Thyroid gland (tissue), 4 donors: ENCODE data around the gene ADAM22. TPM values are rescaled to one million over a fixed set of nuclear protein-coding genes. Genes with fewer than 3 reads are reported as not detected.
A peak's percentile ranks its signal among the peaks of the same experiment; 100 is the strongest.

Source experiments
- DNase-seq, 2 donors: peaks; one replicate each; pipeline ENCODE4 v3.0.0-alpha.2; 2019
- H3K27ac ChIP-seq, 3 donors: fragments of 200-600 bp; sonication (generic); 1 replicate in 2 of 3; 2 replicates in 1 of 3; pipeline ENCODE4 v1.5.1; 2016 to 2019; ENCODE audit warnings: mild to moderate bottlenecking in 1 of 3, moderate library complexity in 1 of 3
- H3K27me3 ChIP-seq: fragments of 200-600 bp; sonication (generic); one replicate; pipeline ENCODE4 v1.5.1; 2019
- H3K36me3 ChIP-seq, 2 donors: fragments of 200-600 bp; sonication (generic); one replicate each; pipeline ENCODE4 v1.5.1; 2016 to 2019
- H3K4me1 ChIP-seq, 2 donors: fragments of 200-600 bp; sonication (generic); one replicate each; pipeline ENCODE4 v1.5.1; 2017 to 2019
- H3K4me3 ChIP-seq, 3 donors: fragments of 200-600 bp; sonication (generic); replicated peaks in 1 of 3; 1 replicate in 2 of 3; 2 replicates in 1 of 3; pipeline ENCODE4 v1.5.1; 2016; ENCODE audit warnings: mild to moderate bottlenecking in 1 of 3
- H3K9me3 ChIP-seq: fragments of 200-600 bp; sonication (generic); one replicate; pipeline ENCODE4 v1.5.1; 2017
- CTCF ChIP-seq, 6 experiments: fragments of 200-600 bp in 3 of 6; fragments of 450-650 bp in 3 of 6; sonication (generic) in 3 of 6; IDR thresholded peaks; one replicate each; pipeline ENCODE4 v1.5.1; 2016 to 2019; ENCODE audit warnings: antibody characterized with exemption in 6 of 6, mild to moderate bottlenecking in 2 of 6, inconsistent platforms in 1 of 6, moderate library complexity in 1 of 6
- POLR2A ChIP-seq, 2 donors: fragments of 450-650 bp; IDR thresholded peaks; one replicate each; pipeline ENCODE4 v1.6.1; 2017; ENCODE audit warnings: antibody characterized with exemption in 2 of 2, mild to moderate bottlenecking in 2 of 2, moderate library complexity in 1 of 2
- WGBS, 2 donors: methylation state at CpG; one replicate each; pipeline ENCODE4 v1.1.5; 2017; 5-methylcytosine and 5-hydroxymethylcytosine counted together
- intact Hi-C: fragments of 100-400 bp; cut with DNase I; formaldehyde crosslinking; loops from one replicate; pipeline ENCODE4 v1.15.1; 2023
- total RNA-seq, 4 donors: library from RNA; depleted of rRNA; stranded (reverse); fragments of >200 nt; gene quantifications; one replicate each; pipeline ENCODE4 v1.2.3, GENCODE V29; 2016

The ADAM22 gene
- total RNA-seq, 4 donors from 2014 or later = 13.0 to 25.0 (median 17.1) TPM

- H3K9me3 ChIP-seq = no peaks in the 10 kb centered on the region
- DNase-seq = no peak
Observed at GRCh38 chr7:88111140-88111743, 177.2 kb downstream of the ADAM22 start.

GRCh38 chr7:88111954-88112471 is 178.0 kb downstream of the ADAM22 start:
- DNase-seq = no peak
- Histone ChIP-seq H3K27me3 (no peaks in the 10 kb centered on the region), H3K36me3 (no peaks in the 10 kb centered on the region), H3K9me3 (no peaks in the 10 kb centered on the region), H3K4me3 (no peak overlapping the region), H3K4me1 (peaks cover 2 to 6% of the 10 kb centered on the region in 2 donors), H3K27ac (no peak overlapping the region)
- TF ChIP-seq CTCF (IDR thresholded peaks at IDR 0.05) (no peak), POLR2A (IDR thresholded peaks at IDR 0.05) (no peak)
- intact Hi-C loops = no loop called here
- 52 to 53% methylated on average over 2 of the region's 2 CpGs for WGBS, 2 donors

More at GRCh38 chr7:88111140-88111743, 177.2 kb downstream of the ADAM22 start:
- Histone ChIP-seq H3K36me3 (no peaks in the 10 kb centered on the region), H3K4me1 (peaks cover 0 to 1% of the 10 kb centered on the region in 2 donors), H3K27me3 (no peaks in the 10 kb centered on the region), H3K27ac (no peak overlapping the region), H3K4me3 (no peak overlapping the region)
- intact Hi-C loops = no loop called here
- TF ChIP-seq POLR2A (IDR thresholded peaks at IDR 0.05) (no peak), CTCF (IDR thresholded peaks at IDR 0.05) (peak in 5 of 6 experiments; percentile 16 to 76 (median 61))
- WGBS, 2 donors = 26 to 28% methylated on average over 4 of the region's 4 CpGs

GRCh38 chr7:88115258-88115796 is 181.3 kb downstream of the ADAM22 start:
- no peak for TF ChIP-seq CTCF (IDR thresholded peaks at IDR 0.05)
- no peak for TF ChIP-seq POLR2A (IDR thresholded peaks at IDR 0.05)
- no peak overlapping the region for H3K27ac ChIP-seq
- intact Hi-C loops = no loop called here

GRCh38 chr7:88115816-88116215 is 181.8 kb downstream of the ADAM22 start:
- intact Hi-C loops = no loop called here
- Histone ChIP-seq H3K36me3 (no peaks in the 10 kb centered on the region), H3K4me1 (peaks cover 2 to 6% of the 10 kb centered on the region in 2 donors), H3K27me3 (no peaks in the 10 kb centered on the region), H3K4me3 (no peak overlapping the region), H3K9me3 (no peaks in the 10 kb centered on the region), H3K27ac (no peak overlapping the region)
- DNase-seq = no peak
- WGBS, 2 donors = 84 to 93% methylated on average over 2 of the region's 2 CpGs
- TF ChIP-seq CTCF (IDR thresholded peaks at IDR 0.05) (no peak), POLR2A (IDR thresholded peaks at IDR 0.05) (no peak)

More at GRCh38 chr7:88115258-88115796, 181.3 kb downstream of the ADAM22 start:
- Histone ChIP-seq H3K9me3 (no peaks in the 10 kb centered on the region), H3K4me3 (no peak overlapping the region), H3K27me3 (no peaks in the 10 kb centered on the region), H3K36me3 (no peaks in the 10 kb centered on the region), H3K4me1 (peaks cover 2 to 6% of the 10 kb centered on the region in 2 donors)
- no peak for DNase-seq

GRCh38 chr7:88116235-88116795 is 182.3 kb downstream of the ADAM22 start:
- H3K27me3 ChIP-seq = no peaks in the 10 kb centered on the region
- 13 to 27% methylated on average over 1 of the region's 1 CpG for WGBS, 2 donors
- no peak for DNase-seq
- H3K4me1 ChIP-seq = peaks cover 2 to 6% of the 10 kb centered on the region in 2 donors
- TF ChIP-seq POLR2A (IDR thresholded peaks at IDR 0.05) (no peak), CTCF (IDR thresholded peaks at IDR 0.05) (no peak)
- no peak overlapping the region for H3K4me3 ChIP-seq
- intact Hi-C loops = no loop called here
- no peaks in the 10 kb centered on the region for H3K9me3 ChIP-seq
- no peaks in the 10 kb centered on the region for H3K36me3 ChIP-seq
- no peak overlapping the region for H3K27ac ChIP-seq
